H1 (cell line): Measurements from ENCODE around the gene GGTLC2. TPM values are rescaled to one million over a fixed set of nuclear protein-coding genes. Genes with fewer than 3 reads are reported as not detected.

Experiments used
- CHD1 ChIP-seq: IDR thresholded peaks from 2 replicates; pipeline ENCODE4 v1.6.1; 2012; ENCODE audit warnings: low read depth, low read length, improper control_type of control experiment
- polyA plus RNA-seq, 7 experiments: library from polyadenylated mRNA; depleted of rRNA in 3 of 7; stranded (reverse) in 5 of 7; unstranded in 2 of 7; fragments of >200 nt in 5 of 7; fragments of 200-250 nt in 2 of 7; gene quantifications; 1 replicate in 5 of 7; 2 replicates in 1 of 7; 4 replicates in 1 of 7; pipeline versions ENCODE4 v1.2.1 to v1.2.3, GENCODE V29; 2011 to 2013; ENCODE audit warnings: missing spikeins in 2 of 7, mixed read lengths in 2 of 7
- total RNA-seq: library from RNA; stranded (reverse); fragmentation: NEBNext Ultra II Directional; extraction: Animal tissue kit (Norgen Biotek cat#: 25700); gene quantifications from 2 replicates; pipeline ENCODE4 v1.2.1, GENCODE V29; 2021

GGTLC2 gene
- total and polyA plus RNA-seq, 2 of the 8 experiments (the other 6 are each of a cell fraction or from before 2014, with no cell fraction given) = not detected

- no peak for TF ChIP-seq CHD1
These were observed 46.6 kb downstream of the GGTLC2 start (continued) for GRCh38 chr22:22691055-22691454.
